ENCODE data around the gene SLFNL1. TPM values are rescaled to one million over a fixed set of nuclear protein-coding genes. Genes with fewer than 3 reads are reported as not detected.

SLFNL1 gene
- total and polyA plus RNA-seq, 9 donors: 0.28 to 0.90 (median 0.56) TPM

DNA sequence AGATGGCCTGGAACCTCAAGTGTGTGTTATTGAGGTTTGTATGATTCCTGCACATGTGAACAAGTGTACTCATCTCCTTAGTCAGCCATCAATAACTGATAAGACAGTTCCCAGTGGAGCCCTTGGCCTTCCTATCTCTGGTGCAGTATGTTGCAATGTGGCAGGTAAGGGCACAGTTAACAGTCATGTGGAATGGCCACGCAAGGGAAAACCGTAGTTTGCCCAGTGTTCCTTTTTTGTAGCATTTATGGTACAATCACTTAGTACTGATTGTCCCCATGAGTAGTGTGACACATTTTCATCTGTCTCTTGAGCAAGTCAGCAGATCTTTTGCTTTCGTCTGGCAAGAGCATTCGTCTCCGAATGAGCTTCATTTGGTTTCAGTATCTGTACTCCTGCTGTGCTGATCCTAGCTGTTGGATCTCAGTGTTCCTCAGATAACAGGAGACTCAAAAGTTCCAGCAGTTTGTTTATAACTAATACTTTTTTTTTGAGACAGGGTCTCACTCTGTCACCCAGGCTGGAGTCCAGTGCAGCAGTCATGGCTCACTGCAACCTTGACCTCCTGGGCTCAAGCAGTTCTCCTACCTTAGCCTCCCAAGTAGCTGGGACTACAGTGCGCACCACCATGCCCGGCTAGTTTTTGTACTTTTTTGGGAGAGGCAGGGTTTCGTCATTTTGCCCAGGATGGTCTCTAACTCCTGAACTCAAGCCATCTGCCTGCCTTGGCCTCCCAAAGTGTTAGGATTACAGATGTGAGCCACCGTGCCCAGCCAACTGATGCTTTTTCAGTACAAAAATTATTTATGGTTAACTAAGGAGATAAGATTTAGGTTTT is 33.9 kb downstream of the SLFNL1 start:
- no peaks in the 10 kb centered on the region for H3K9me3 ChIP-seq (replicated peaks; ENCODE audit: control insufficient read depth, low read depth, low read length)
- peak overlapping the region; percentile 56 for H3K27ac ChIP-seq (ENCODE audit: low read length)
- WGBS (ENCODE audit: insufficient coverage): 70% methylated on average over 5 of the region's 9 CpGs
- peaks cover 18% of the 10 kb centered on the region for H3K4me1 ChIP-seq (ENCODE audit: control insufficient read depth, insufficient read depth, low read length)
- DNase-seq: no peak
- no peak overlapping the region for H3K4me3 ChIP-seq (ENCODE audit: low read length)
- H3K36me3 ChIP-seq (ENCODE audit: control insufficient read depth, insufficient read depth, low read length): peaks cover 58% of the 10 kb centered on the region
- no peaks in the 10 kb centered on the region for H3K27me3 ChIP-seq (ENCODE audit: control insufficient read depth, insufficient read depth, low read length)

DNA sequence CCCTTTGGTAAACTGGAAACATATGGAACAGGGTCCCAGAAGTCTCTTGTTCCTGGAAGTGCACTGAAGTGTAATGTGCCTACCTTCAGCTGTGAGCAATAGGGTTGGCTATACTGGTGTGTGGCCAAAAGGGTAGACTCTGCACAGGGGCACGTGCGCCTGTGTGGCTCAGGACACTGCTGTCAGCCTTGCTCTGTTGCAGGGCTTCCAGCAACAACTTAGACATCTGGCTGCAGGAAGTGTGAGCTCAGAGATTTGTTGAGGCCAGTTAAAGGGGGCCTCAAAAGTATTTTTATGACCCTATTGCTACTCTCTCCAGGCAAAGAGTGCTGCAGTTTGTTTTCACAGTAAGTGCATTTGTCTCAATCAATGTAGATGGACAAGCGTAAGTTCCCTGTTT is 34.6 kb downstream of the SLFNL1 start:
- Histone ChIP-seq H3K27ac (ENCODE audit: low read length) (peak overlapping the region; percentile 56), H3K36me3 (ENCODE audit: control insufficient read depth, insufficient read depth, low read length) (peaks cover 54% of the 10 kb centered on the region), H3K4me3 (ENCODE audit: low read length) (no peak overlapping the region), H3K4me1 (ENCODE audit: control insufficient read depth, insufficient read depth, low read length) (peaks cover 19% of the 10 kb centered on the region), H3K27me3 (ENCODE audit: control insufficient read depth, insufficient read depth, low read length) (no peaks in the 10 kb centered on the region), H3K9me3 (replicated peaks; ENCODE audit: control insufficient read depth, low read depth, low read length) (no peaks in the 10 kb centered on the region)
- 20% methylated on average over 2 of the region's 3 CpGs for WGBS (ENCODE audit: insufficient coverage)
- DNase-seq: peak; percentile 88

DNA sequence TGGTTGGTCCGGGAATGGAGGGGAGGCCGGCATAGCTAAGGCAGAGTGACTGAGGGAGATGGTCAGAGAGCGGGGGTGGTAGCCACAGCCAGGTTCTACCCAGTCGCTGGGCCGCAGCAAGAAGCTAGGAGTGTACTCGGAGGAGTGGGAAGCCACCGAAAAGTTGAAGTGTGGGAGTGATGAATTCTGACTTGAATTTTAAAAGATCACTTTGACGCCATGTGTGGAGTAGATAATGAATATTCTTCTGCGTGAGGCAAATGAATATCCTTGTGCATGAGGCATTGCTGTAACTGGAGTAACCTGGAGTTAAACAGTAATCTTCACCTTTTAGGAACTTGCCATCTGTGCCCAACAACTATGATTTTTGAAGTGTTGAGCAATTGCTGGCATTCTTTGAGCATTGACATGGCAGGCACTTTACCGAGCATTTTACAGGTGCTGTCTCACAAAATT is 35.2 kb downstream of the SLFNL1 start:
- Histone ChIP-seq H3K36me3 (ENCODE audit: control insufficient read depth, insufficient read depth, low read length) (peaks cover 48% of the 10 kb centered on the region), H3K4me3 (ENCODE audit: low read length) (no peak overlapping the region), H3K27ac (ENCODE audit: low read length) (peak overlapping the region; percentile 37), H3K9me3 (replicated peaks; ENCODE audit: control insufficient read depth, low read depth, low read length) (no peaks in the 10 kb centered on the region), H3K27me3 (ENCODE audit: control insufficient read depth, insufficient read depth, low read length) (no peaks in the 10 kb centered on the region), H3K4me1 (ENCODE audit: control insufficient read depth, insufficient read depth, low read length) (peaks cover 20% of the 10 kb centered on the region)
- WGBS (ENCODE audit: insufficient coverage): 87% methylated on average over 8 of the region's 10 CpGs
- DNase-seq: no peak

DNA sequence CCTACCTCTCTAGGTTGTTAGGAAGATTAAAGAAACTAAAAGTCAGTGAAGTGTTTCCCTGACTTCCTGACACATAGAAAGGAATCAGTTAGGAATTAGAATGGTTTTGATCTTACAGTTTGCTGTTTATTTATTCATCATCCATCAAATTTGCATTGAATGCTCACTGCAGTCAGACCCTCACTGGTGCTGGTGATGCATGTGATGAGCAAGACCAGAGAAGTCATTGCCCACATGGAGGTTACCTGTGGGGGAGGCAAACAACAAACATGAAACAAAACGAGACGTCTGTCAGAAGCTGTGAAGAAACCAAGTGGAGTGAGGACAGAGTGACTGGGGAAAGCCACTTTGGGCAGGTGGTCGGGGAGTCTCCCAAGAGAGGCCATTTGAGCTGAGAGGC is 35.6 kb downstream of the SLFNL1 start:
- Histone ChIP-seq H3K27ac (ENCODE audit: low read length) (no peak overlapping the region), H3K4me1 (ENCODE audit: control insufficient read depth, insufficient read depth, low read length) (peaks cover 23% of the 10 kb centered on the region), H3K27me3 (ENCODE audit: control insufficient read depth, insufficient read depth, low read length) (no peaks in the 10 kb centered on the region), H3K36me3 (ENCODE audit: control insufficient read depth, insufficient read depth, low read length) (peaks cover 45% of the 10 kb centered on the region), H3K9me3 (replicated peaks; ENCODE audit: control insufficient read depth, low read depth, low read length) (no peaks in the 10 kb centered on the region), H3K4me3 (ENCODE audit: low read length) (no peak overlapping the region)
- DNase-seq: no peak
- 63% methylated on average over 3 of the region's 3 CpGs for WGBS (ENCODE audit: insufficient coverage)

DNA sequence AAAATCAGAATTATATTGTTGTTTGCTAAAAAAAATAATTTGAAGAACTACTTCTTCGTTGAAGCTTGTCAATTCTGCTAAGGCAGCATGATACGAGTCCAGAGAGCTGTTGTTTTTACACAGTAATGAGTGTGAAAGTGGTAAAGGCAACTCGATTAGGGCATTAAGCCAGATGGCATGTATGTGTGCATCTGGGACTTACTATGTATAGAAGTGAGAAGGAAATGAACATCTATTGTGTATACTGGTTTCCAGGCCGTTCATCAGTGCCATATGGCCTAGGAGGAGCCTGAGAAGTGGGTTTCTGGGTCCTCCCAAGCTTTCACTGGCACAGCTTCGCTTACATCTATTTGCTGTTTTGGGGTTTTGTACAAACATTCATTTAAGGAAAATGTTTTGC is 36.4 kb downstream of the SLFNL1 start:
- Histone ChIP-seq H3K27me3 (ENCODE audit: control insufficient read depth, insufficient read depth, low read length) (no peaks in the 10 kb centered on the region), H3K36me3 (ENCODE audit: control insufficient read depth, insufficient read depth, low read length) (peaks cover 39% of the 10 kb centered on the region), H3K9me3 (replicated peaks; ENCODE audit: control insufficient read depth, low read depth, low read length) (no peaks in the 10 kb centered on the region), H3K4me3 (ENCODE audit: low read length) (no peak overlapping the region), H3K4me1 (ENCODE audit: control insufficient read depth, insufficient read depth, low read length) (peaks cover 28% of the 10 kb centered on the region), H3K27ac (ENCODE audit: low read length) (peak overlapping the region; percentile 29)
- WGBS (ENCODE audit: insufficient coverage): 30% methylated on average over 4 of the region's 5 CpGs
- DNase-seq: peak; percentile 63

DNA sequence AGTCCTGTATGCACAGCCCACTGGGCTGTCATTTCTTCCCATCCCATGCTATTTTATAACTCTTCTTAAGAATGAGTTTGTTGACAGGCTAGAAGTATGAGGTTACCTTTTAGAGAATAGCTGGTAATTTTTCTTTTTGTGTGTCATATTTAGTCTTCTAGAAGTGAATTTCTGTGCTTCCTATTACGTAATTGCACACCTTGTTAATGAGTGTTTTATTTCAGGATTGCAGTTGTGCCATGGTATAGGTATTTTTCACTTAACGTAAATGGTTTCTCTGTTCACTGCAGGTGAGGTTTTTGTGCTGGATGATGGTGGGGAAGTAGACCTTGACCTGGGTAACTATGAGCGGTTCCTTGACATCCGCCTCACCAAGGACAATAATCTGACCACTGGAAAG is 37.0 kb downstream of the SLFNL1 start:
- WGBS (ENCODE audit: insufficient coverage): no CpG with 5 or more reads among the region's 4 CpGs
- Histone ChIP-seq H3K27ac (ENCODE audit: low read length) (no peak overlapping the region), H3K4me3 (ENCODE audit: low read length) (no peak overlapping the region), H3K9me3 (replicated peaks; ENCODE audit: control insufficient read depth, low read depth, low read length) (no peaks in the 10 kb centered on the region), H3K36me3 (ENCODE audit: control insufficient read depth, insufficient read depth, low read length) (peaks cover 35% of the 10 kb centered on the region), H3K27me3 (ENCODE audit: control insufficient read depth, insufficient read depth, low read length) (no peaks in the 10 kb centered on the region), H3K4me1 (ENCODE audit: control insufficient read depth, insufficient read depth, low read length) (peaks cover 28% of the 10 kb centered on the region)
- DNase-seq: no peak

DNA sequence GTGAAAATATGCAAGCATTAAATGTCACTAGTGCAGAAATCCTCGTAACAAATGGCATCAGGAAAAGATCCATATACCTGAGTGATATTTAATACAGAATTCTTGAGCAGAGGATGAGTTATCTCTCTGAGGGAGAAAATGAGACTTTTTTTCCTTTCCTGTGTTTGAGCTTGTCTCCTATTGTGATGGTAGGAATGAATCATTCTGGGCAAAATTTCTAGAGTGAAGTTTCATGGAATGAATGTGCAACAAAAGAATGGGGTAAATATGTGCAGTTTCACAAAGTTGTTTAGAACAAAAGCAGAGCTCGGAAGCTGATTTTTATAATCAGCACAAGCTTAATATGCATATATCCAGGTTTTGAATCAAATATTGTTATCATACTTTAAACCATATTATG is 37.5 kb downstream of the SLFNL1 start:
- no peak overlapping the region for H3K4me3 ChIP-seq (ENCODE audit: low read length)
- no peaks in the 10 kb centered on the region for H3K27me3 ChIP-seq (ENCODE audit: control insufficient read depth, insufficient read depth, low read length)
- WGBS (ENCODE audit: insufficient coverage): no CpG with 5 or more reads among the region's 2 CpGs
- peaks cover 31% of the 10 kb centered on the region for H3K36me3 ChIP-seq (ENCODE audit: control insufficient read depth, insufficient read depth, low read length)
- no peak overlapping the region for H3K27ac ChIP-seq (ENCODE audit: low read length)
- H3K9me3 ChIP-seq (replicated peaks; ENCODE audit: control insufficient read depth, low read depth, low read length): no peaks in the 10 kb centered on the region
- peak; percentile 69 for DNase-seq
- peaks cover 31% of the 10 kb centered on the region for H3K4me1 ChIP-seq (ENCODE audit: control insufficient read depth, insufficient read depth, low read length)

DNA sequence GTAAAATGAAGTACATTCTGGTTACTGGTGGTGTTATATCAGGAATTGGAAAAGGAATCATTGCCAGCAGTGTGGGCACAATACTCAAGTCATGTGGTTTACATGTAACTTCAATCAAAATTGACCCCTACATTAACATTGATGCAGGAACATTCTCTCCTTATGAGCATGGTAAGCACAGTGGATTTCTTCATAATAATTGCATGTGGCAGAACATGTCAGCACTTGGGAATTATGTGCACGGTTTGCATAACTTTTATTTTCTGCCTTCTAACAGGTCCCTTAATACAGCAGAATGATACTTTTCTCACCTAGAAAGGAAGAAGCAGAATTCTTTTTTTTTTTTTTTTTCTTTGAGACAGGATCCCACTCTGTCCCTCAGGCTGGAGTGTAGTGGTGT is 38.2 kb downstream of the SLFNL1 start:
- WGBS (ENCODE audit: insufficient coverage): no CpG with 5 or more reads among the region's 1 CpG
- no peak overlapping the region for H3K27ac ChIP-seq (ENCODE audit: low read length)

DNA sequence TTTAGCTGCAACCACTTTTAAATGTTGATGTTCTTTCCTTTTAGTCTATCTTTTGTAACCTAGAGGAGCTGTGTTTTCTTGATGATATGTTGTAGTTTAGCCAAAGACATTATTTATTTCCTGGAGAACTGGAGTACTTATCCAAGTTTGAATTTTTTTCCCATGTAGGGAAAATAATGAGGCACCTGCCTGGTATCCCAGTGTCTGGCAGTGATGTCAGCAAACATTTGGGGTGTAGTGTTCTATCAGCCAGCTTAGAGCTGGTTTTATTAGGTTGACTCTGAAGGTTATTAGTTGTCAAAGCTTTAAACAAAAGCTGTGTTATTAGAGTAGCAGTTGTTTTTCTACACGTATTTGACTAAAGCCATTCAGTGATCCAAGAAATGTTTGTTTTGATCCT is 38.8 kb downstream of the SLFNL1 start:
- Histone ChIP-seq H3K9me3 (replicated peaks; ENCODE audit: control insufficient read depth, low read depth, low read length) (no peaks in the 10 kb centered on the region), H3K27me3 (ENCODE audit: control insufficient read depth, insufficient read depth, low read length) (no peaks in the 10 kb centered on the region), H3K36me3 (ENCODE audit: control insufficient read depth, insufficient read depth, low read length) (peaks cover 20% of the 10 kb centered on the region), H3K4me1 (ENCODE audit: control insufficient read depth, insufficient read depth, low read length) (peaks cover 32% of the 10 kb centered on the region), H3K4me3 (ENCODE audit: low read length) (no peak overlapping the region), H3K27ac (ENCODE audit: low read length) (no peak overlapping the region)
- peak; percentile 30 for DNase-seq
- 60% methylated on average over 1 of the region's 1 CpG for WGBS (ENCODE audit: insufficient coverage)

More for the DNA sequence above, 38.2 kb downstream of the SLFNL1 start:
- DNase-seq: no peak
- peaks cover 24% of the 10 kb centered on the region for H3K36me3 ChIP-seq (ENCODE audit: control insufficient read depth, insufficient read depth, low read length)
- H3K27me3 ChIP-seq (ENCODE audit: control insufficient read depth, insufficient read depth, low read length): no peaks in the 10 kb centered on the region
- H3K9me3 ChIP-seq (replicated peaks; ENCODE audit: control insufficient read depth, low read depth, low read length): no peaks in the 10 kb centered on the region
- peaks cover 34% of the 10 kb centered on the region for H3K4me1 ChIP-seq (ENCODE audit: control insufficient read depth, insufficient read depth, low read length)
- H3K4me3 ChIP-seq (ENCODE audit: low read length): no peak overlapping the region

DNA sequence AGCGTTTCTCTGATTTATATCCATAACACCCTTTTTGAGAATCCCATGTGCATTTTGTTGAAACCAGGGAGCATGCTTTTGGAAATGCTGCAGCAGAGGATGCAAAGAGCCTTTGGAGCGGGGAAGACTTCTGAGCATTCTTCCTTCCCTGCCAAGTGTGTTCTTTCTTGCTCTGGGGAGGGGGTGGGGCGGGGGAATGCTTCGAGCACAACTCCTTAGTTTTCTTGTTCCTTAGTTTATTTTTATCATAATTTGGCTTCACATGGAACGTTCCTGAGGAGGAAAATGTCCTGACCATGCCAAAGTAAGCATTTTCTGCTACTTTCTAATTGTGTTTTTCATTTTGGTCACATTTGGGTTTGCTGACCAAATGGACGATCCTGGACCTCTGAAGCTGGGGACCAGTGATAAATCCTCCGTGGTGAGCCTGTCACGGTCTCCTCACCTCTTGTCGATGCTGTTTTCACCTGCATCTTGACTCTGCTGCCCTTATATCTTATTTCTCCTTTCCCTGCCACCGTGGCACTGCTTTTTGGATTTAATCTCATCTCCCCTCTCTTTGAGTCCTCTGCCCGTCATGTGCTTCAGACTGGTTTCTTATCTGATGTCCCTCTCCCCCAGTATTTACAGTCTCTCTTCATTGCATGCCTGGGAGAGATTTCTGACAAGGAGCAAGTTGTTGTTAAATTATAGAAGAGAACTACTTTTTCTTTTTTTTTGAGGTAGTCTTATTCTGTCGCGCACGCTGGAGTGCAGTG is 39.7 kb downstream of the SLFNL1 start:
- Histone ChIP-seq H3K4me1 (ENCODE audit: control insufficient read depth, insufficient read depth, low read length) (peaks cover 26% of the 10 kb centered on the region), H3K9me3 (replicated peaks; ENCODE audit: control insufficient read depth, low read depth, low read length) (no peaks in the 10 kb centered on the region), H3K4me3 (ENCODE audit: low read length) (no peak overlapping the region), H3K27ac (ENCODE audit: low read length) (no peak overlapping the region), H3K27me3 (ENCODE audit: control insufficient read depth, insufficient read depth, low read length) (no peaks in the 10 kb centered on the region), H3K36me3 (ENCODE audit: control insufficient read depth, insufficient read depth, low read length) (peaks cover 14% of the 10 kb centered on the region)
- WGBS (ENCODE audit: insufficient coverage): 53% methylated on average over 8 of the region's 14 CpGs
- peak; percentile 83 for DNase-seq
